GM21515 (cell line): Measurements from ENCODE around the gene PEX5L.

Experiments used
- ATAC-seq: cut with Tn5 transposase; IDR thresholded peaks from one replicate; pipeline ENCODE4 v1.9.1; 2021; ENCODE audit not compliant: unreplicated experiment

PEX5L gene

GRCh38 chr3:179907784-179908482, 128.8 kb downstream of the PEX5L start:
- ATAC-seq, result no peak

GRCh38 chr3:179902061-179902460, 134.7 kb downstream of the PEX5L start:
- no peak for ATAC-seq

GRCh38 chr3:179898024-179898423, 138.7 kb downstream of the PEX5L start:
- peak; percentile 98 for ATAC-seq

GRCh38 chr3:179897231-179897630, 139.5 kb downstream of the PEX5L start:
- no peak for ATAC-seq

- ATAC-seq, result no peak
These were observed 140.2 kb downstream of the PEX5L start for GRCh38 chr3:179896507-179896906.

GRCh38 chr3:179895330-179895729, 141.4 kb downstream of the PEX5L start:
- no peak for ATAC-seq

GRCh38 chr3:179887295-179887943, 149.3 kb downstream of the PEX5L start:
- ATAC-seq, result no peak

GRCh38 chr3:179885950-179886349, 150.8 kb downstream of the PEX5L start:
- no peak for ATAC-seq

GRCh38 chr3:179884136-179884535, 152.6 kb downstream of the PEX5L start:
- ATAC-seq, result no peak

- ATAC-seq, result peak; percentile 68
These were observed 154.4 kb downstream of the PEX5L start for GRCh38 chr3:179882292-179882691.

- ATAC-seq, result no peak
These were observed 154.9 kb downstream of the PEX5L start for GRCh38 chr3:179881791-179882190.

GRCh38 chr3:179880868-179881267, 155.9 kb downstream of the PEX5L start:
- no peak for ATAC-seq

- ATAC-seq, result no peak
These were observed 160.3 kb downstream of the PEX5L start for GRCh38 chr3:179876440-179876839.

GRCh38 chr3:179872842-179873241, 163.9 kb downstream of the PEX5L start:
- no peak for ATAC-seq

- ATAC-seq, result no peak
These were observed 165.0 kb downstream of the PEX5L start for GRCh38 chr3:179871782-179872181.

GRCh38 chr3:179868715-179869114, 168.0 kb downstream of the PEX5L start:
- no peak for ATAC-seq

GRCh38 chr3:179867961-179868360, 168.8 kb downstream of the PEX5L start:
- ATAC-seq, result no peak

GRCh38 chr3:179865861-179866505, 170.8 kb downstream of the PEX5L start:
- ATAC-seq, result no peak

GRCh38 chr3:179861953-179862352, 174.8 kb downstream of the PEX5L start:
- ATAC-seq, result no peak

GRCh38 chr3:179861292-179861691, 175.4 kb downstream of the PEX5L start:
- ATAC-seq, result no peak

GRCh38 chr3:179860275-179861107, 176.2 kb downstream of the PEX5L start:
- ATAC-seq, result no peak
